HG03521 (cell line): ENCODE measurements around the gene KIF23.
A peak's percentile ranks its signal among the peaks of the same experiment; 100 is the strongest.

Experiments used
- ATAC-seq: cut with Tn5 transposase; IDR thresholded peaks from one replicate; pipeline ENCODE4 v1.9.1; 2021; ENCODE audit warnings: mild to moderate bottlenecking, moderate library complexity; ENCODE audit not compliant: unreplicated experiment

Gene KIF23

GRCh38 chr15:69394556-69395282, 19.4 kb upstream of the KIF23 start:
- ATAC-seq, result no peak

- ATAC-seq, result no peak
Observed at GRCh38 chr15:69395460-69395859, 18.7 kb upstream of the KIF23 start.

GRCh38 chr15:69395991-69396390, 18.2 kb upstream of the KIF23 start:
- no peak for ATAC-seq

GRCh38 chr15:69398491-69398891, 15.7 kb upstream of the KIF23 start:
- ATAC-seq, result no peak

GRCh38 chr15:69400850-69401249, 13.3 kb upstream of the KIF23 start:
- ATAC-seq, result no peak

GRCh38 chr15:69402816-69403215, 11.3 kb upstream of the KIF23 start:
- no peak for ATAC-seq

- no peak for ATAC-seq
Observed at GRCh38 chr15:69403594-69403993, 10.6 kb upstream of the KIF23 start.

GRCh38 chr15:69405110-69405509, 9.0 kb upstream of the KIF23 start:
- ATAC-seq, result no peak

GRCh38 chr15:69407719-69408400, 6.3 kb upstream of the KIF23 start:
- ATAC-seq, result no peak

- ATAC-seq, result no peak
Observed at GRCh38 chr15:69408841-69409240, 5.3 kb upstream of the KIF23 start.

- no peak for ATAC-seq
Observed at GRCh38 chr15:69410248-69410874, 3.8 kb upstream of the KIF23 start.

- no peak for ATAC-seq
Observed at GRCh38 chr15:69412274-69412673, 1.9 kb upstream of the KIF23 start.

GRCh38 chr15:69412701-69413100, 1.4 kb upstream of the KIF23 start:
- no peak for ATAC-seq

GRCh38 chr15:69414701-69415167, 585 bp downstream of the KIF23 start:
- ATAC-seq, result peak; percentile 36

GRCh38 chr15:69415381-69415780, 1.2 kb downstream of the KIF23 start:
- ATAC-seq, result no peak

- ATAC-seq, result no peak
Observed at GRCh38 chr15:69417581-69417980, 3.4 kb downstream of the KIF23 start.

GRCh38 chr15:69421498-69421897, 7.3 kb downstream of the KIF23 start:
- ATAC-seq, result no peak

GRCh38 chr15:69422336-69422895, 8.3 kb downstream of the KIF23 start:
- ATAC-seq, result no peak

GRCh38 chr15:69424001-69424400, 9.9 kb downstream of the KIF23 start:
- no peak for ATAC-seq

GRCh38 chr15:69424748-69425413, 10.7 kb downstream of the KIF23 start:
- no peak for ATAC-seq

- no peak for ATAC-seq
Observed at GRCh38 chr15:69433831-69434230, 19.7 kb downstream of the KIF23 start.
